H1 (cell line): ENCODE results near the gene AQP7. TPM values are rescaled to one million over a fixed set of nuclear protein-coding genes. Genes with fewer than 3 reads are reported as not detected.

Experiments
- CTCF ChIA-PET: fragments of 300-600 bp; sonication (Branson Sonifier 250); formaldehyde crosslinking; loops from one replicate; lab custom pipeline; 2021; ENCODE audit not compliant: partially characterized antibody; lab: Charles Lee
- POLR2A ChIA-PET: fragments of 300-600 bp; sonication (Branson Sonifier 250); formaldehyde crosslinking; loops from one replicate; lab custom pipeline; 2021; ENCODE audit warnings: inconsistent platforms; ENCODE audit not compliant: partially characterized antibody; lab: Charles Lee
- DNase-seq, 2 experiments: peaks; one replicate each; pipeline versions ENCODE4 v3.0.0 to v3.0.0-alpha.2; 2010 to 2022; ENCODE audit warnings: low spot score in 2 of 2, low read depth in 1 of 2, mixed read lengths in 1 of 2
- FAIRE-seq: peaks from 2 replicates; lab custom pipeline; 2011; peaks lifted over from hg19 to GRCh38; lab: Jason Lieb, UNC
- H2AFZ ChIP-seq: 2 replicates; pipeline ENCODE4 v1.8.1; 2012; ENCODE audit warnings: low read length, inconsistent platforms
- H2AK5ac ChIP-seq: 2 replicates; pipeline ENCODE4 v1.6.1; 2013; ENCODE audit warnings: low read depth, low read length
- H2BK120ac ChIP-seq: replicated peaks from 2 replicates; pipeline ENCODE3; 2013; ENCODE audit warnings: low read depth, low read length, inconsistent platforms
- H2BK12ac ChIP-seq: 2 replicates; pipeline ENCODE4 v1.6.1; 2013; ENCODE audit warnings: low read depth, low read length
- H2BK15ac ChIP-seq: 2 replicates; pipeline ENCODE4 v1.6.1; 2013; ENCODE audit warnings: low read length
- H2BK20ac ChIP-seq: 2 replicates; pipeline ENCODE4 v1.6.1; 2013; ENCODE audit warnings: low read length
- H2BK5ac ChIP-seq: 2 replicates; pipeline ENCODE4 v1.6.1; 2013; ENCODE audit warnings: low read depth, low read length
- H3K14ac ChIP-seq: 2 replicates; pipeline ENCODE4 v1.6.1; 2013; ENCODE audit warnings: inconsistent platforms; ENCODE audit not compliant: insufficient read length
- H3K18ac ChIP-seq: 2 replicates; pipeline ENCODE4 v1.6.1; 2013; ENCODE audit warnings: low read length; ENCODE audit errors: extremely low read depth
- H3K23ac ChIP-seq: 2 replicates; pipeline ENCODE4 v1.6.1; 2013; ENCODE audit warnings: inconsistent platforms; ENCODE audit not compliant: insufficient read length
- H3K23me2 ChIP-seq: 2 replicates; pipeline ENCODE4 v1.6.1; 2013; ENCODE audit warnings: low read depth, low read length
- H3K27ac ChIP-seq: 2 replicates; pipeline ENCODE4 v1.6.1; 2011; ENCODE audit warnings: low read depth, low read length, inconsistent platforms
- H3K27me3 ChIP-seq, 4 experiments: replicated peaks in 1 of 4; 1 replicate in 1 of 4; 2 replicates in 3 of 4; pipeline versions ENCODE4 v1.6.1 to v1.8.1; 2011 to 2013; ENCODE audit warnings: low read length in 3 of 4, mild to moderate bottlenecking in 3 of 4, inconsistent platforms in 2 of 4, mixed read lengths in 2 of 4, moderate library complexity in 1 of 4; ENCODE audit not compliant: control insufficient read depth in 3 of 4, insufficient read depth in 3 of 4; ENCODE audit errors: extremely low read depth in 1 of 4
- H3K36me3 ChIP-seq, 4 experiments: 2 replicates each; pipeline versions ENCODE4 v1.6.1 to v1.8.1; 2011 to 2013; ENCODE audit warnings: mild to moderate bottlenecking in 4 of 4, low read length in 3 of 4, moderate library complexity in 2 of 4, control low read depth in 1 of 4, inconsistent platforms in 1 of 4; ENCODE audit not compliant: insufficient read depth in 4 of 4, control insufficient read depth in 2 of 4
- H3K4ac ChIP-seq: replicated peaks from 2 replicates; pipeline ENCODE3; 2013; ENCODE audit warnings: low read length, low read depth, mixed read lengths, inconsistent platforms; ENCODE audit not compliant: insufficient read length
- H3K4me1 ChIP-seq, 4 experiments: replicated peaks in 1 of 4; 1 replicate in 1 of 4; 2 replicates in 3 of 4; pipeline versions ENCODE4 v1.6.1 to v1.8.1; 2011 to 2013; ENCODE audit warnings: low read length in 3 of 4, inconsistent platforms in 2 of 4, mixed read lengths in 1 of 4; ENCODE audit not compliant: insufficient read depth in 4 of 4, control insufficient read depth in 3 of 4
- H3K4me2 ChIP-seq, 2 experiments: 2 replicates each; pipeline versions ENCODE4 v1.6.1 to v1.8.1; 2011 to 2013; ENCODE audit warnings: low read depth in 2 of 2, low read length in 2 of 2, control low read depth in 1 of 2, inconsistent platforms in 1 of 2, mild to moderate bottlenecking in 1 of 2; ENCODE audit not compliant: insufficient read depth in 1 of 2
- H3K4me3 ChIP-seq, 4 experiments: fragments of 200-600, 300-600 bp in 1 of 4; sonication (generic), shearing (Covaris generic), sonication (Bioruptor Twin) in 1 of 4; 2 replicates each; pipeline versions ENCODE4 v1.5.1 to v1.8.1; 2011 to 2016; ENCODE audit warnings: low read length in 4 of 4, low read depth in 3 of 4, control low read depth in 2 of 4, inconsistent platforms in 2 of 4, mild to moderate bottlenecking in 2 of 4, mixed read lengths in 1 of 4, moderate library complexity in 1 of 4; ENCODE audit not compliant: insufficient read depth in 2 of 4; ENCODE audit errors: extremely low read depth in 1 of 4
- H3K56ac ChIP-seq: replicated peaks from 2 replicates; pipeline ENCODE3; 2013; ENCODE audit warnings: low read depth, mild to moderate bottlenecking, mixed read lengths, low read length, inconsistent platforms; ENCODE audit not compliant: insufficient read length
- H3K79me1 ChIP-seq: 2 replicates; pipeline ENCODE4 v1.6.1; 2013; ENCODE audit warnings: low read depth, low read length, control low read depth
- H3K79me2 ChIP-seq, 2 experiments: 2 replicates each; pipeline versions ENCODE4 v1.6.1 to v1.8.1; 2012 to 2013; ENCODE audit warnings: low read length in 2 of 2, mild to moderate bottlenecking in 2 of 2, inconsistent platforms in 1 of 2; ENCODE audit not compliant: insufficient read depth in 2 of 2, control insufficient read depth in 1 of 2
- H3K9ac ChIP-seq, 4 experiments: replicated peaks in 1 of 4; 1 replicate in 1 of 4; 2 replicates in 3 of 4; pipeline versions ENCODE4 v1.6.1 to v1.8.1; 2011 to 2013; ENCODE audit warnings: low read depth in 3 of 4, low read length in 3 of 4, control low read depth in 2 of 4, mild to moderate bottlenecking in 2 of 4, moderate library complexity in 2 of 4, inconsistent platforms in 1 of 4; ENCODE audit errors: extremely low read depth in 1 of 4
- H3K9me3 ChIP-seq, 2 experiments: 2 replicates each; pipeline versions ENCODE4 v1.6.1 to v1.8.1; 2012 to 2013; ENCODE audit warnings: mild to moderate bottlenecking in 2 of 2, moderate library complexity in 2 of 2, control low read depth in 1 of 2, inconsistent platforms in 1 of 2, low read depth in 1 of 2, low read length in 1 of 2, mixed read lengths in 1 of 2; ENCODE audit not compliant: insufficient read depth in 2 of 2
- H4K20me1 ChIP-seq, 2 experiments: replicated peaks in 1 of 2; 2 replicates each; pipeline versions ENCODE3 to v1.8.1; 2011 to 2013; ENCODE audit warnings: inconsistent platforms in 2 of 2, low read length in 2 of 2, mild to moderate bottlenecking in 1 of 2; ENCODE audit not compliant: insufficient read depth in 2 of 2, control insufficient read depth in 1 of 2
- H4K5ac ChIP-seq: 2 replicates; pipeline ENCODE4 v1.6.1; 2013; ENCODE audit warnings: low read length, low read depth, mixed read lengths, inconsistent platforms; ENCODE audit not compliant: insufficient read length
- H4K8ac ChIP-seq: 2 replicates; pipeline ENCODE4 v1.8.0; 2013; ENCODE audit warnings: mild to moderate bottlenecking, moderate library complexity, low read length, inconsistent platforms; ENCODE audit not compliant: insufficient read depth; ENCODE audit errors: extremely low read depth
- H4K91ac ChIP-seq: replicated peaks from 2 replicates; pipeline ENCODE3; 2013; ENCODE audit warnings: low read length, mixed read lengths, inconsistent platforms; ENCODE audit not compliant: insufficient read length
- SAP30 ChIP-seq: fragments of 300-600 bp; sonication (generic); IDR thresholded peaks from 2 replicates; pipeline ENCODE4 v1.7.1; 2012; ENCODE audit warnings: low read length, moderate library complexity, mild to moderate bottlenecking, inconsistent platforms; ENCODE audit not compliant: insufficient read depth, insufficient replicate concordance
- SIX5 ChIP-seq: IDR thresholded peaks from 2 replicates; pipeline ENCODE4 v1.6.1; 2011; ENCODE audit warnings: mild to moderate bottlenecking, low read depth, low read length
- SP4 ChIP-seq: IDR thresholded peaks from 2 replicates; pipeline ENCODE4 v1.6.1; 2012; ENCODE audit warnings: low read length, inconsistent platforms
- TEAD4 ChIP-seq: IDR thresholded peaks from 2 replicates; pipeline ENCODE4 v1.6.1; 2012; ENCODE audit warnings: low read depth, low read length, inconsistent platforms, mixed read lengths
- ZNF274 ChIP-seq: IDR thresholded peaks from 2 replicates; pipeline ENCODE4 v1.7.0; 2012; ENCODE audit warnings: low read length, borderline replicate concordance; ENCODE audit errors: extremely low read depth
- WGBS, 2 experiments: shearing (Covaris generic) in 1 of 2; methylation state at CpG; one replicate each; pipeline versions ENCODE4 v1.1.6 to v1.1.7; 2013 to 2015; ENCODE audit warnings: low lambda C conversion rate in 2 of 2, mixed read lengths in 2 of 2, inconsistent platforms in 1 of 2, low coverage in 1 of 2, missing lambda C conversion rate in 1 of 2; ENCODE audit not compliant: insufficient replicate concordance in 2 of 2, insufficient coverage in 1 of 2, insufficient read length in 1 of 2; ENCODE audit errors: extremely low coverage in 1 of 2, missing lambda C conversion rate in 1 of 2; 5-methylcytosine and 5-hydroxymethylcytosine counted together
- polyA plus RNA-seq, 7 experiments: library from polyadenylated mRNA; depleted of rRNA in 3 of 7; stranded (reverse) in 5 of 7; unstranded in 2 of 7; fragments of >200 nt in 5 of 7; fragments of 200-250 nt in 2 of 7; gene quantifications; 1 replicate in 5 of 7; 2 replicates in 1 of 7; 4 replicates in 1 of 7; pipeline versions ENCODE4 v1.2.1 to v1.2.3, GENCODE V29; 2011 to 2013; ENCODE audit warnings: missing spikeins in 2 of 7, mixed read lengths in 2 of 7
- total RNA-seq: library from RNA; stranded (reverse); fragmentation: NEBNext Ultra II Directional; extraction: Animal tissue kit (Norgen Biotek cat#: 25700); gene quantifications from 2 replicates; pipeline ENCODE4 v1.2.1, GENCODE V29; 2021

AQP7 gene
- total and polyA plus RNA-seq, 2 of the 8 experiments (the other 6 are each of a cell fraction or from before 2014, with no cell fraction given): not detected

GRCh38 chr9:33341182-33341581, 61.2 kb downstream of the AQP7 start:
- H3K18ac ChIP-seq: no peak overlapping the region
- no peak overlapping the region for H2AK5ac ChIP-seq
- H3K79me2 ChIP-seq: no peaks in the 10 kb centered on the region
- H3K23ac ChIP-seq: no peak overlapping the region
- H2BK12ac ChIP-seq: no peak overlapping the region
- H2BK20ac ChIP-seq: no peak overlapping the region
- H3K9me3 ChIP-seq: peaks cover 17 to 23% of the 10 kb centered on the region in 2 experiments
- no peaks in the 10 kb centered on the region for H3K79me1 ChIP-seq
- H3K27ac ChIP-seq: no peak overlapping the region
- no peak overlapping the region for H2BK120ac ChIP-seq
- DNase-seq: no peak
- no peak overlapping the region for H3K4ac ChIP-seq
- H4K20me1 ChIP-seq: peaks cover 2 to 3% of the 10 kb centered on the region in 2 experiments
- H3K56ac ChIP-seq: no peak overlapping the region
- no peak overlapping the region for H4K5ac ChIP-seq
- no peaks in the 10 kb centered on the region for H3K27me3 ChIP-seq
- TF ChIP-seq ZNF274 (no peak), TEAD4 (no peak), SAP30 (no peak), SP4 (no peak), SIX5 (no peak)
- TF ChIP-seq, all 59 proteins: peak for 0
- WGBS, 2 experiments: 93% methylated on average over 3 of the region's 3 CpGs; no CpG with 5 or more reads in 1 of the 2 experiments
- H4K91ac ChIP-seq: no peak overlapping the region
- ChIA-PET POLR2A (no interaction called here), CTCF (no interaction called here)
- no peak for FAIRE-seq
- no peak overlapping the region for H2BK15ac ChIP-seq
- H3K36me3 ChIP-seq: peaks cover 17 to 80% (median 43%) of the 10 kb centered on the region in 4 experiments
- no peak overlapping the region for H3K14ac ChIP-seq
- H3K4me2 ChIP-seq: no peak overlapping the region
- no peak overlapping the region for H4K8ac ChIP-seq
- no peak overlapping the region for H2AFZ ChIP-seq
- no peaks in the 10 kb centered on the region for H3K4me1 ChIP-seq
- no peak overlapping the region for H3K4me3 ChIP-seq
- no peak overlapping the region for H3K9ac ChIP-seq
- H2BK5ac ChIP-seq: no peak overlapping the region
- no peaks in the 10 kb centered on the region for H3K23me2 ChIP-seq
